ENCODE data around the gene DIPK1A.

- TF ChIP-seq, protein P1, sequence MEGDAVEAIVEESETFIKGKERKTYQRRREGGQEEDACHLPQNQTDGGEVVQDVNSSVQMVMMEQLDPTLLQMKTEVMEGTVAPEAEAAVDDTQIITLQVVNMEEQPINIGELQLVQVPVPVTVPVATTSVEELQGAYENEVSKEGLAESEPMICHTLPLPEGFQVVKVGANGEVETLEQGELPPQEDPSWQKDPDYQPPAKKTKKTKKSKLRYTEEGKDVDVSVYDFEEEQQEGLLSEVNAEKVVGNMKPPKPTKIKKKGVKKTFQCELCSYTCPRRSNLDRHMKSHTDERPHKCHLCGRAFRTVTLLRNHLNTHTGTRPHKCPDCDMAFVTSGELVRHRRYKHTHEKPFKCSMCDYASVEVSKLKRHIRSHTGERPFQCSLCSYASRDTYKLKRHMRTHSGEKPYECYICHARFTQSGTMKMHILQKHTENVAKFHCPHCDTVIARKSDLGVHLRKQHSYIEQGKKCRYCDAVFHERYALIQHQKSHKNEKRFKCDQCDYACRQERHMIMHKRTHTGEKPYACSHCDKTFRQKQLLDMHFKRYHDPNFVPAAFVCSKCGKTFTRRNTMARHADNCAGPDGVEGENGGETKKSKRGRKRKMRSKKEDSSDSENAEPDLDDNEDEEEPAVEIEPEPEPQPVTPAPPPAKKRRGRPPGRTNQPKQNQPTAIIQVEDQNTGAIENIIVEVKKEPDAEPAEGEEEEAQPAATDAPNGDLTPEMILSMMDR (IDR thresholded peaks at IDR 0.05), result no peak
- no peak for TF ChIP-seq POLR2A (IDR thresholded peaks at IDR 0.05)
Observed at GRCh38 chr1:92884195-92884594, 77.1 kb downstream of the DIPK1A start.
